Medulla oblongata (tissue), 1 donor: Measurements from ENCODE around the gene NIPAL3.
"Not testable (repeated sequence)": the region's sequence is repeated elsewhere in the genome, so short reads cannot be mapped to it uniquely, and the experiment has no call there.

Experiments
- DNase-seq: peaks from one replicate; pipeline ENCODE4 v3.0.0-alpha.2; 2015; ENCODE audit errors: extremely low spot score

NIPAL3 gene

DNA sequence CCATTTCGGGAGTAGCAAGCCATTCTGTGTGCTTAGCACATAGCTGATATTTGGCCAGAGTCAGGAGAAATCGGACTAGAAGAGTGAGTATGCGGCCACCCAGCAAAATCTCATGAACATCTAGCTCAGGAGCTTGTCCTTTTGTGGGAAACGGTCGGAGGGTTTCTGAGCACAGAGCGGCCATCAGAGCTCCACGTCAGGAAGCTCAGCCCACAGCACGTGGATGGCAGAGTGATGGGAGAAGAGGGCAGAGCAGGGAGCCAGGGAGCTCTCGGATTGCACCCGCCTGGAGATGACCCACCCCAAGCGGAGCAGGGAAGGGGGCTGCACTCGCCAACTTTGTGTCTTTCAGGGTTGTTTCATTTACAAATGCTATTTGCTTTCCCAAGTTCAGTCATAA, 100.9 kb downstream of the NIPAL3 start:
- DNase-seq, result no peak

GRCh38 chr1:24517898-24518297, 102.3 kb downstream of the NIPAL3 start:
- DNase-seq, result no peak

DNA sequence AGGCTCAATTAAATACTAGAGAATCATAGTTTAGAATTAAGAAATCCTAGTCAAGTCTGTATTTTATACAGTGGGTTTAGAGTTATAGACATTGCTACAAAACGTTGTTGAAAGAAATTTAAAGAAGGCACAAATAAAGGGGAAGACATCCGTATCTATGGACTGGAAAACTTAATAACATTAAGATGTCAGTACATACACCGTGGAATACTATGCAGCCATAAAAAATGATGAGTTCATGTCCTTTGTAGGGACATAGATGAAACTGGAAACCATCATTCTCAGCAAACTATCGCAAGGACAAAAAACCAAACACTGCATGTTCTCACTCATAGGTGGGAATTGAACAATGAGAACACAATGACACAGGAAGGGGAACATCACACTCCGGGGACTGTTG, 104.7 kb downstream of the NIPAL3 start:
- DNase-seq, result not testable (repeated sequence)
